ENCODE data around the gene SMARCAL1. TPM values are rescaled to one million over a fixed set of nuclear protein-coding genes. Genes with fewer than 3 reads are reported as not detected.

SMARCAL1 gene
- polyA plus RNA-seq (2013, experiment 1 of 2): 12.9 TPM
- 12.5 TPM for polyA plus RNA-seq (2013, experiment 2 of 2)

GRCh38 chr2:216412022-216412999 is at the start of gene SMARCAL1:
SMARCAL1 (plus strand) TSS chr2:216412484; CDS start chr2:216414705, 2,221 bp downstream.
- peak within 1 kb of the TSS; percentile 93 for H3K4me3 ChIP-seq (ENCODE audit: low read length)
- peak within 1 kb of the TSS; percentile 22 for H3K27ac ChIP-seq (ENCODE audit: low read depth, low read length)
- no peaks in the 10 kb centered on the region for H3K27me3 ChIP-seq (ENCODE audit: insufficient read depth, low read length, poor library complexity)
- peak within 1 kb of the TSS; percentile 24 for H2BK120ac ChIP-seq (ENCODE audit: low read depth, low read length)
- no peak within 1 kb of the TSS for H4K8ac ChIP-seq (ENCODE audit: low read depth, low read length)
- WGBS (ENCODE audit: extremely low coverage, insufficient coverage, low lambda C conversion rate): no CpG with 5 or more reads among the region's 56 CpGs
- peak; percentile 99 for DNase-seq
- no peaks in the 10 kb centered on the region for H3K79me1 ChIP-seq (ENCODE audit: low read length)
- peak within 1 kb of the TSS; percentile 98 for H3K56ac ChIP-seq (ENCODE audit: low read length)
- peak within 1 kb of the TSS; percentile 98 for H2BK5ac ChIP-seq (ENCODE audit: low read length)
- H3K4ac ChIP-seq (ENCODE audit: low read depth, low read length): peak within 1 kb of the TSS; percentile 19
- H3K9ac ChIP-seq (ENCODE audit: low read length): peak within 1 kb of the TSS; percentile 94
- H3K79me2 ChIP-seq (ENCODE audit: control insufficient read depth, insufficient read depth, low read length): no peaks in the 10 kb centered on the region
- peaks cover 2% of the 10 kb centered on the region for H3K4me1 ChIP-seq (ENCODE audit: control insufficient read depth, low read depth, low read length)
- H3K23ac ChIP-seq (ENCODE audit: low read length): no peak within 1 kb of the TSS
- peak within 1 kb of the TSS; percentile 77 for H3K18ac ChIP-seq (ENCODE audit: low read length)
- no peak within 1 kb of the TSS for H4K5ac ChIP-seq (ENCODE audit: low read length)
- no peak within 1 kb of the TSS for H2BK15ac ChIP-seq (replicated peaks; ENCODE audit: low read depth)
- H3K36me3 ChIP-seq (ENCODE audit: control insufficient read depth, insufficient read depth, low read length): peaks cover 2% of the 10 kb centered on the region
- H2AK5ac ChIP-seq (ENCODE audit: low read length): no peak within 1 kb of the TSS
- peak within 1 kb of the TSS; percentile 96 for H3K4me2 ChIP-seq (ENCODE audit: low read length)

- H3K4ac ChIP-seq (ENCODE audit: low read depth, low read length): no peak overlapping the region
- H3K9ac ChIP-seq (ENCODE audit: low read length): no peak overlapping the region
- H3K79me1 ChIP-seq (ENCODE audit: low read length): no peaks in the 10 kb centered on the region
- H3K27ac ChIP-seq (ENCODE audit: low read depth, low read length): no peak overlapping the region
- no peaks in the 10 kb centered on the region for H3K36me3 ChIP-seq (ENCODE audit: control insufficient read depth, insufficient read depth, low read length)
- no peak for DNase-seq
- H4K5ac ChIP-seq (ENCODE audit: low read length): no peak overlapping the region
- WGBS (ENCODE audit: extremely low coverage, insufficient coverage, low lambda C conversion rate): no CpG with 5 or more reads among the region's 2 CpGs
- H2BK120ac ChIP-seq (ENCODE audit: low read depth, low read length): no peak overlapping the region
- H3K18ac ChIP-seq (ENCODE audit: low read length): no peak overlapping the region
- no peak overlapping the region for H2AK5ac ChIP-seq (ENCODE audit: low read length)
- no peak overlapping the region for H3K4me2 ChIP-seq (ENCODE audit: low read length)
- no peaks in the 10 kb centered on the region for H3K4me1 ChIP-seq (ENCODE audit: control insufficient read depth, low read depth, low read length)
- H3K4me3 ChIP-seq (ENCODE audit: low read length): no peak overlapping the region
- no peak overlapping the region for H3K23ac ChIP-seq (ENCODE audit: low read length)
- H3K56ac ChIP-seq (ENCODE audit: low read length): no peak overlapping the region
- H2BK15ac ChIP-seq (replicated peaks; ENCODE audit: low read depth): no peak overlapping the region
- no peaks in the 10 kb centered on the region for H3K79me2 ChIP-seq (ENCODE audit: control insufficient read depth, insufficient read depth, low read length)
- no peak overlapping the region for H4K8ac ChIP-seq (ENCODE audit: low read depth, low read length)
- no peak overlapping the region for H2BK5ac ChIP-seq (ENCODE audit: low read length)
- H3K27me3 ChIP-seq (ENCODE audit: insufficient read depth, low read length, poor library complexity): no peaks in the 10 kb centered on the region
Observed at GRCh38 chr2:216362730-216363129, 49.6 kb upstream of the SMARCAL1 start.

- no peak for DNase-seq
- H3K23ac ChIP-seq (ENCODE audit: low read length): no peak overlapping the region
- H3K79me2 ChIP-seq (ENCODE audit: control insufficient read depth, insufficient read depth, low read length): no peaks in the 10 kb centered on the region
- H3K56ac ChIP-seq (ENCODE audit: low read length): no peak overlapping the region
- no peak overlapping the region for H3K4ac ChIP-seq (ENCODE audit: low read depth, low read length)
- no peaks in the 10 kb centered on the region for H3K4me1 ChIP-seq (ENCODE audit: control insufficient read depth, low read depth, low read length)
- H3K36me3 ChIP-seq (ENCODE audit: control insufficient read depth, insufficient read depth, low read length): no peaks in the 10 kb centered on the region
- no peak overlapping the region for H3K4me2 ChIP-seq (ENCODE audit: low read length)
- H4K5ac ChIP-seq (ENCODE audit: low read length): no peak overlapping the region
- H3K79me1 ChIP-seq (ENCODE audit: low read length): no peaks in the 10 kb centered on the region
- no peak overlapping the region for H3K4me3 ChIP-seq (ENCODE audit: low read length)
- no peak overlapping the region for H2BK15ac ChIP-seq (replicated peaks; ENCODE audit: low read depth)
- no CpG with 5 or more reads among the region's 3 CpGs for WGBS (ENCODE audit: extremely low coverage, insufficient coverage, low lambda C conversion rate)
- no peak overlapping the region for H4K8ac ChIP-seq (ENCODE audit: low read depth, low read length)
- no peak overlapping the region for H2AK5ac ChIP-seq (ENCODE audit: low read length)
- H2BK5ac ChIP-seq (ENCODE audit: low read length): no peak overlapping the region
- H3K9ac ChIP-seq (ENCODE audit: low read length): no peak overlapping the region
- H3K27me3 ChIP-seq (ENCODE audit: insufficient read depth, low read length, poor library complexity): no peaks in the 10 kb centered on the region
- H3K18ac ChIP-seq (ENCODE audit: low read length): no peak overlapping the region
- H2BK120ac ChIP-seq (ENCODE audit: low read depth, low read length): no peak overlapping the region
- no peak overlapping the region for H3K27ac ChIP-seq (ENCODE audit: low read depth, low read length)
Observed at GRCh38 chr2:216363221-216363620, 49.1 kb upstream of the SMARCAL1 start.

GRCh38 chr2:216365518-216365917 is 46.8 kb upstream of the SMARCAL1 start:
- no peak overlapping the region for H2BK15ac ChIP-seq (replicated peaks; ENCODE audit: low read depth)

GRCh38 chr2:216366777-216367471 is 45.4 kb upstream of the SMARCAL1 start:
- Histone ChIP-seq H3K79me2 (ENCODE audit: control insufficient read depth, insufficient read depth, low read length) (no peaks in the 10 kb centered on the region), H4K8ac (ENCODE audit: low read depth, low read length) (no peak overlapping the region), H3K23ac (ENCODE audit: low read length) (no peak overlapping the region), H3K36me3 (ENCODE audit: control insufficient read depth, insufficient read depth, low read length) (no peaks in the 10 kb centered on the region), H3K27ac (ENCODE audit: low read depth, low read length) (no peak overlapping the region), H3K27me3 (ENCODE audit: insufficient read depth, low read length, poor library complexity) (no peaks in the 10 kb centered on the region), H3K18ac (ENCODE audit: low read length) (no peak overlapping the region), H3K4ac (ENCODE audit: low read depth, low read length) (no peak overlapping the region), H3K9ac (ENCODE audit: low read length) (no peak overlapping the region), H4K5ac (ENCODE audit: low read length) (no peak overlapping the region), H3K4me3 (ENCODE audit: low read length) (no peak overlapping the region), H2AK5ac (ENCODE audit: low read length) (no peak overlapping the region), H3K4me1 (ENCODE audit: control insufficient read depth, low read depth, low read length) (no peaks in the 10 kb centered on the region), H3K56ac (ENCODE audit: low read length) (no peak overlapping the region), H3K79me1 (ENCODE audit: low read length) (no peaks in the 10 kb centered on the region), H2BK5ac (ENCODE audit: low read length) (no peak overlapping the region), H3K4me2 (ENCODE audit: low read length) (no peak overlapping the region), H2BK120ac (ENCODE audit: low read depth, low read length) (no peak overlapping the region), H2BK15ac (replicated peaks; ENCODE audit: low read depth) (no peak overlapping the region)
- no peak for DNase-seq
- WGBS (ENCODE audit: extremely low coverage, insufficient coverage, low lambda C conversion rate): no CpG with 5 or more reads among the region's 5 CpGs

More at GRCh38 chr2:216365518-216365917, 46.8 kb upstream of the SMARCAL1 start:
- Histone ChIP-seq H3K4me3 (ENCODE audit: low read length) (no peak overlapping the region), H2BK5ac (ENCODE audit: low read length) (no peak overlapping the region), H3K27me3 (ENCODE audit: insufficient read depth, low read length, poor library complexity) (no peaks in the 10 kb centered on the region), H3K4me1 (ENCODE audit: control insufficient read depth, low read depth, low read length) (no peaks in the 10 kb centered on the region), H4K8ac (ENCODE audit: low read depth, low read length) (no peak overlapping the region), H3K56ac (ENCODE audit: low read length) (no peak overlapping the region), H3K79me2 (ENCODE audit: control insufficient read depth, insufficient read depth, low read length) (no peaks in the 10 kb centered on the region), H3K79me1 (ENCODE audit: low read length) (no peaks in the 10 kb centered on the region), H3K36me3 (ENCODE audit: control insufficient read depth, insufficient read depth, low read length) (no peaks in the 10 kb centered on the region), H2BK120ac (ENCODE audit: low read depth, low read length) (no peak overlapping the region), H4K5ac (ENCODE audit: low read length) (no peak overlapping the region), H3K9ac (ENCODE audit: low read length) (no peak overlapping the region), H3K27ac (ENCODE audit: low read depth, low read length) (no peak overlapping the region), H3K23ac (ENCODE audit: low read length) (no peak overlapping the region), H3K18ac (ENCODE audit: low read length) (no peak overlapping the region), H3K4me2 (ENCODE audit: low read length) (no peak overlapping the region), H2AK5ac (ENCODE audit: low read length) (no peak overlapping the region), H3K4ac (ENCODE audit: low read depth, low read length) (no peak overlapping the region)
- WGBS (ENCODE audit: extremely low coverage, insufficient coverage, low lambda C conversion rate): no CpG with 5 or more reads among the region's 2 CpGs
- no peak for DNase-seq
